NCI-H2081 treated with DMSO at 0.1 percent for 48 hours (cell line): ENCODE results near the gene NR2C2AP.
"Not testable (repeated sequence)": the region's sequence is repeated elsewhere in the genome, so short reads cannot be mapped to it uniquely, and the experiment has no call there.

ENCODE experiments used
- DNase-seq: peaks from one replicate; lab custom pipeline; 2025; lab: John Stamatoyannopoulos, UW

The NR2C2AP gene

GRCh38 chr19:19203012-19203856 is at the start of gene NR2C2AP:
TSS of gene NR2C2AP (minus strand) at chr19:19203414. CDS start at chr19:19203060, 354 bp downstream.
- DNase-seq: peak; percentile 68

GRCh38 chr19:19250196-19250801 is 47.1 kb upstream of the NR2C2AP start:
- no peak for DNase-seq

- DNase-seq: no peak
Measured at GRCh38 chr19:19240476-19240875, 37.3 kb upstream of the NR2C2AP start.

GRCh38 chr19:19239675-19240074 is 36.5 kb upstream of the NR2C2AP start:
- DNase-seq: no peak

- DNase-seq: no peak
Measured at GRCh38 chr19:19238126-19238894, 35.1 kb upstream of the NR2C2AP start.

GRCh38 chr19:19236173-19236572 is 33.0 kb upstream of the NR2C2AP start:
- DNase-seq: no peak

- no peak for DNase-seq
Measured at GRCh38 chr19:19234220-19234816, 31.1 kb upstream of the NR2C2AP start.

GRCh38 chr19:19232261-19232721 is 29.1 kb upstream of the NR2C2AP start:
- no peak for DNase-seq

- DNase-seq: no peak
Measured at GRCh38 chr19:19230999-19231398, 27.8 kb upstream of the NR2C2AP start.

GRCh38 chr19:19229701-19230100 is 26.5 kb upstream of the NR2C2AP start:
- no peak for DNase-seq

GRCh38 chr19:19227217-19227616 is 24.0 kb upstream of the NR2C2AP start:
- no peak for DNase-seq

GRCh38 chr19:19226663-19227062 is 23.4 kb upstream of the NR2C2AP start:
- no peak for DNase-seq

GRCh38 chr19:19226204-19226603 is 23.0 kb upstream of the NR2C2AP start:
- DNase-seq: no peak

GRCh38 chr19:19224852-19225494 is 21.8 kb upstream of the NR2C2AP start:
- no peak for DNase-seq

GRCh38 chr19:19224150-19224851 is 21.1 kb upstream of the NR2C2AP start:
- no peak for DNase-seq

- DNase-seq: no peak
Measured at GRCh38 chr19:19223636-19224035, 20.4 kb upstream of the NR2C2AP start.

- no peak for DNase-seq
Measured at GRCh38 chr19:19223060-19223459, 19.8 kb upstream of the NR2C2AP start.

- not testable (repeated sequence) for DNase-seq
Measured at GRCh38 chr19:19221000-19221399, 17.8 kb upstream of the NR2C2AP start.

- no peak for DNase-seq
Measured at GRCh38 chr19:19218911-19219310, 15.7 kb upstream of the NR2C2AP start.

- no peak for DNase-seq
Measured at GRCh38 chr19:19217099-19217498, 13.9 kb upstream of the NR2C2AP start.

GRCh38 chr19:19215792-19216191 is 12.6 kb upstream of the NR2C2AP start:
- DNase-seq: no peak
